Endodermal cell (in vitro differentiated cells): ENCODE data around the gene UPB1. TPM values are rescaled to one million over a fixed set of nuclear protein-coding genes. Genes with fewer than 3 reads are reported as not detected.

Experiments
- DNase-seq: peaks from one replicate; pipeline ENCODE4 v3.0.0-alpha.2; 2017
- H3K27ac ChIP-seq: 2 replicates; pipeline ENCODE4 v1.5.1; 2013; ENCODE audit warnings: mild to moderate bottlenecking, low read depth, low read length, moderate library complexity
- H3K27me3 ChIP-seq: 2 replicates; pipeline ENCODE4 v1.6.1; 2013; ENCODE audit warnings: mild to moderate bottlenecking, low read length, moderate library complexity; ENCODE audit not compliant: insufficient read depth, control insufficient read depth, poor library complexity, severe bottlenecking
- H3K36me3 ChIP-seq: 2 replicates; pipeline ENCODE4 v1.7.0; 2013; ENCODE audit warnings: mild to moderate bottlenecking, low read length, moderate library complexity; ENCODE audit not compliant: control insufficient read depth, insufficient read depth
- H3K4me1 ChIP-seq: one replicate; pipeline ENCODE4 v1.7.0; 2013; ENCODE audit warnings: low read length; ENCODE audit not compliant: control insufficient read depth, insufficient read depth
- H3K4me3 ChIP-seq: 2 replicates; pipeline ENCODE4 v1.5.1; 2013; ENCODE audit warnings: mild to moderate bottlenecking, low read length, moderate library complexity
- H3K9ac ChIP-seq: 2 replicates; pipeline ENCODE4 v1.6.1; 2013; ENCODE audit warnings: mild to moderate bottlenecking, low read length, moderate library complexity; ENCODE audit not compliant: poor library complexity, severe bottlenecking; ENCODE audit errors: extremely low read depth
- H3K9me3 ChIP-seq: 2 replicates; pipeline ENCODE4 v1.6.1; 2013; ENCODE audit warnings: mild to moderate bottlenecking, low read length, moderate library complexity; ENCODE audit not compliant: control insufficient read depth
- H3K27ac Mint-ChIP-seq: 2 replicates; pipeline ENCODE4 v1.8.0; 2020; ENCODE audit warnings: mixed read lengths
- H3K27me3 Mint-ChIP-seq: 2 replicates; pipeline ENCODE4 v1.8.0; 2021; ENCODE audit warnings: mild to moderate bottlenecking, mixed read lengths; ENCODE audit not compliant: insufficient read depth
- H3K36me3 Mint-ChIP-seq: 2 replicates; pipeline ENCODE4 v1.8.0; 2020; ENCODE audit warnings: low read depth, mixed read lengths
- H3K4me1 Mint-ChIP-seq: 2 replicates; pipeline ENCODE4 v1.8.0; 2020; ENCODE audit warnings: mixed read lengths
- H3K4me3 Mint-ChIP-seq: 2 replicates; pipeline ENCODE4 v1.8.0; 2020; ENCODE audit warnings: mild to moderate bottlenecking, moderate library complexity, mixed read lengths
- H3K9me3 Mint-ChIP-seq: 2 replicates; pipeline ENCODE4 v1.8.0; 2020; ENCODE audit warnings: mild to moderate bottlenecking, mixed read lengths
- WGBS, 2 experiments: methylation state at CpG; one replicate each; pipeline versions ENCODE4 v1.1.5 to v1.1.7; 2013; ENCODE audit warnings: missing lambda C conversion rate in 2 of 2, mixed read lengths in 1 of 2; ENCODE audit not compliant: insufficient coverage in 1 of 2, insufficient read length in 1 of 2; 5-methylcytosine and 5-hydroxymethylcytosine counted together
- total RNA-seq, 2 donors: library from RNA; stranded (reverse); fragmentation: NEBNext Ultra II Directional in 1 of 2; extraction: Animal tissue kit (Norgen Biotek cat#: 25700) in 1 of 2; gene quantifications; 2 replicates in 1 of 2; 3 replicates in 1 of 2; pipeline ENCODE4 v1.2.1, GENCODE V29; 2021
- TF ChIP-seq, protein P1 (sequence below): fragments of 200-600 bp; sonication (generic); conservative IDR thresholded peaks from 2 replicates; pipeline ENCODE4 v1.5.0; 2021; ENCODE audit warnings: antibody characterized with exemption, mild to moderate bottlenecking

The UPB1 gene
- total RNA-seq, 2 donors from 2014 or later = 0.40 TPM; not detected in 1

DNA sequence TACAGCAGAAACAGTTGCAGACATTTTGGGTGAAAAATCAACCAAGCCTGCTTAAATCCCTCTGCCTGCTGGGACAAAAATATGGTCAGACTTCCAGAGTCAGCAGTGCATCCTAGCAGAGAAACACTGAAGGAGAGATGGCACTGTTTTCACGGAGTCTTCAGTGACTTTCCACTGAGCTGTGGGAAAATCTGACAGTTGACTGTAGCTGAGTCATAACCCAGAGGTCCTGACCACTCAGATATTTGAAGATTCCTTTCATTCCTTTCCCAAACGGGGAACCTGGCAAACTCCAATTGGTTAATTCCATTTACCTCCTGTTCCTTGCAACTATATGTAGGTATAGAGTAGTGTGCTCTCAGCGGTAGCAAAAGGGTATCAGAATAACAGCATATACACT lies 20.9 kb upstream of the UPB1 start:
- Mint-ChIP-seq H3K36me3 (no peaks in the 10 kb centered on the region), H3K27me3 (no peaks in the 10 kb centered on the region), H3K9me3 (peaks cover 6% of the 10 kb centered on the region), H3K4me3 (no peak overlapping the region), H3K4me1 (no peaks in the 10 kb centered on the region), H3K27ac (no peak overlapping the region)
- no peak for DNase-seq
- Histone ChIP-seq H3K9me3 (peaks cover 9% of the 10 kb centered on the region), H3K4me1 (no peaks in the 10 kb centered on the region), H3K36me3 (no peaks in the 10 kb centered on the region), H3K27me3 (no peaks in the 10 kb centered on the region), H3K4me3 (no peak overlapping the region), H3K27ac (no peak overlapping the region), H3K9ac (no peak overlapping the region)
- TF ChIP-seq, protein P1, sequence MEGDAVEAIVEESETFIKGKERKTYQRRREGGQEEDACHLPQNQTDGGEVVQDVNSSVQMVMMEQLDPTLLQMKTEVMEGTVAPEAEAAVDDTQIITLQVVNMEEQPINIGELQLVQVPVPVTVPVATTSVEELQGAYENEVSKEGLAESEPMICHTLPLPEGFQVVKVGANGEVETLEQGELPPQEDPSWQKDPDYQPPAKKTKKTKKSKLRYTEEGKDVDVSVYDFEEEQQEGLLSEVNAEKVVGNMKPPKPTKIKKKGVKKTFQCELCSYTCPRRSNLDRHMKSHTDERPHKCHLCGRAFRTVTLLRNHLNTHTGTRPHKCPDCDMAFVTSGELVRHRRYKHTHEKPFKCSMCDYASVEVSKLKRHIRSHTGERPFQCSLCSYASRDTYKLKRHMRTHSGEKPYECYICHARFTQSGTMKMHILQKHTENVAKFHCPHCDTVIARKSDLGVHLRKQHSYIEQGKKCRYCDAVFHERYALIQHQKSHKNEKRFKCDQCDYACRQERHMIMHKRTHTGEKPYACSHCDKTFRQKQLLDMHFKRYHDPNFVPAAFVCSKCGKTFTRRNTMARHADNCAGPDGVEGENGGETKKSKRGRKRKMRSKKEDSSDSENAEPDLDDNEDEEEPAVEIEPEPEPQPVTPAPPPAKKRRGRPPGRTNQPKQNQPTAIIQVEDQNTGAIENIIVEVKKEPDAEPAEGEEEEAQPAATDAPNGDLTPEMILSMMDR = no peak
- 54% methylated on average over 1 to 2 of the region's 3 CpGs for WGBS, 2 experiments

DNA sequence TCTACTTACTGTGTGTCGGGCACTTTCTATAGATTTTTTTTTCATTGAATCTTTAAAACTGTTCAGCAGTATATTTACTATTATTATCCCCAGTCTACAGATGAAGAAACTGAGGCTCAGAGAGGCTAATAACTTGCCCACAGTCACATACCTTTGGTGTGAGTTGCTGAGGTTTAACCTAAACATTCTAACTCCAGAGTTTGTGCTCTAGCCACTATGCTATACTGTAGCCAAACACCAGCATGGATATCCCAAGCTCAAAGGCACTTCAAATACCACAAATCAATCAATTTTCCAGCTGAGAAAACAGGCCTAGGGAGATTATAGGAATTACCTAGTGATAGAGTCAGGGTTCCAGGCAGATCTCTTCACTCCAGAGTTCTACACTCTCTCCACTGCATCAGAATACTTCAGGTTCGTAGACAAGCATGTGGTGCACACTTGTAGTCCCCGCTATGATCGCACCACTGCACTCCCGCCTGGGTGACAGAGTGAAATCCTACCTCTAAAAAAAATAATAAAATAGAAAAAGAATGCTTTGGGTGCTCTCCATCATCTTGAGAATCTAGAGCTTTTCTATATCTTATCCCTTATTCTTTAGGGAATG lies 20.4 kb upstream of the UPB1 start:
- H3K36me3 ChIP-seq = no peaks in the 10 kb centered on the region
- no peak overlapping the region for H3K27ac ChIP-seq
- H3K4me3 Mint-ChIP-seq = no peak overlapping the region
- no peak overlapping the region for H3K27ac Mint-ChIP-seq
- no peaks in the 10 kb centered on the region for H3K27me3 Mint-ChIP-seq
- no peak overlapping the region for H3K9ac ChIP-seq
- TF ChIP-seq, protein P1 = no peak
- no peaks in the 10 kb centered on the region for H3K36me3 Mint-ChIP-seq
- H3K4me1 ChIP-seq = no peaks in the 10 kb centered on the region
- WGBS, 2 experiments = 62% methylated on average over 3 of the region's 5 CpGs; no CpG with 5 or more reads in 1 of the 2 experiments
- H3K4me1 Mint-ChIP-seq = no peaks in the 10 kb centered on the region
- no peaks in the 10 kb centered on the region for H3K27me3 ChIP-seq
- peaks cover 9% of the 10 kb centered on the region for H3K9me3 ChIP-seq
- DNase-seq = no peak
- no peak overlapping the region for H3K4me3 ChIP-seq
- H3K9me3 Mint-ChIP-seq = peaks cover 6% of the 10 kb centered on the region

- peaks cover 2% of the 10 kb centered on the region for H3K4me1 Mint-ChIP-seq
- DNase-seq = no peak
- H3K27me3 ChIP-seq = no peaks in the 10 kb centered on the region
- H3K9me3 ChIP-seq = no peaks in the 10 kb centered on the region
- H3K9ac ChIP-seq = no peak overlapping the region
- no peak overlapping the region for H3K27ac Mint-ChIP-seq
- TF ChIP-seq, protein P1 = no peak
- no peaks in the 10 kb centered on the region for H3K4me1 ChIP-seq
- H3K27ac ChIP-seq = no peak overlapping the region
- H3K9me3 Mint-ChIP-seq = no peaks in the 10 kb centered on the region
- WGBS, 2 experiments = 32 to 40% methylated on average over 1 of the region's 1 CpG
- no peak overlapping the region for H3K4me3 Mint-ChIP-seq
- H3K4me3 ChIP-seq = no peak overlapping the region
- no peaks in the 10 kb centered on the region for H3K36me3 Mint-ChIP-seq
- no peaks in the 10 kb centered on the region for H3K27me3 Mint-ChIP-seq
- H3K36me3 ChIP-seq = no peaks in the 10 kb centered on the region
Observed at GRCh38 chr22:24481641-24482040, 13.5 kb upstream of the UPB1 start.
